ENCODE measurements around the gene RGS1. TPM values are rescaled to one million over a fixed set of nuclear protein-coding genes. Genes with fewer than 3 reads are reported as not detected.

Gene RGS1
- total RNA-seq, 1 experiment from 2014 or later = not detected

- DNase-seq (ENCODE audit: low read depth, low spot score) (no peak), ATAC-seq (no peak)
- H3K4me1 ChIP-seq (ENCODE audit: control insufficient read depth, insufficient read depth, low read length) = no peaks in the 10 kb centered on the region
- no peak overlapping the region for H3K4me3 ChIP-seq (ENCODE audit: low read depth in 2 of 2, low read length in 2 of 2)
- intact Hi-C loops (cut with micrococcal nuclease; ENCODE audit: unreplicated experiment) = no loop called here
- POLR2A ChIA-PET = no interaction called here
- no peak overlapping the region for H3K27ac ChIP-seq (ENCODE audit: low read length)
- CTCF ChIA-PET = no interaction called here
- TF ChIP-seq CTCF (IDR thresholded peaks at IDR 0.05) = no peak
- no peak for TF ChIP-seq REST (IDR thresholded peaks at IDR 0.05; ENCODE audit: insufficient read depth in 1 of 2, low read depth in 2 of 2, low read length in 1 of 2)
- TF ChIP-seq SIN3A (IDR thresholded peaks at IDR 0.05; ENCODE audit: borderline replicate concordance, insufficient read depth, low read depth, low read length) = no peak
- no peak for TF ChIP-seq TCF7L2 (IDR thresholded peaks at IDR 0.05; ENCODE audit: low read depth, low read length)
- TF ChIP-seq POLR2AphosphoS5 (IDR thresholded peaks at IDR 0.05; ENCODE audit: low read depth, low read length) = no peak
- H3K27me3 ChIP-seq (ENCODE audit: control insufficient read depth, insufficient read depth, low read length) = no peaks in the 10 kb centered on the region
- H3K9me3 ChIP-seq (ENCODE audit: control insufficient read depth, insufficient read depth, low read depth, low read length) = no peaks in the 10 kb centered on the region
- in situ Hi-C loops (cut with HindIII; ENCODE audit: low pct_unique_long_range_greater_than_20kb, low sequenced_read_pairs) = no loop called here
- no peaks in the 10 kb centered on the region for H3K36me3 ChIP-seq (ENCODE audit: control insufficient read depth, insufficient read depth, low read length)
- BruUV-seq (replicated peaks) = no TSS peak
Measured at GRCh38 chr1:192576190-192577144, 894 bp downstream of the RGS1 start.

- DNase-seq (ENCODE audit: low read depth, low spot score) = no peak
- Histone ChIP-seq H3K9me3 (ENCODE audit: control insufficient read depth, insufficient read depth, low read depth, low read length) (no peaks in the 10 kb centered on the region), H3K4me1 (ENCODE audit: control insufficient read depth, insufficient read depth, low read length) (no peaks in the 10 kb centered on the region), H3K4me3 (ENCODE audit: low read depth in 2 of 2, low read length in 2 of 2) (no peak overlapping the region), H3K27me3 (ENCODE audit: control insufficient read depth, insufficient read depth, low read length) (no peaks in the 10 kb centered on the region), H3K36me3 (ENCODE audit: control insufficient read depth, insufficient read depth, low read length) (no peaks in the 10 kb centered on the region), H3K27ac (ENCODE audit: low read length) (no peak overlapping the region)
- POLR2A ChIA-PET = no interaction called here
- TF ChIP-seq CTCF (IDR thresholded peaks at IDR 0.05) (no peak), SIN3A (IDR thresholded peaks at IDR 0.05; ENCODE audit: borderline replicate concordance, insufficient read depth, low read depth, low read length) (no peak), TCF7L2 (IDR thresholded peaks at IDR 0.05; ENCODE audit: low read depth, low read length) (no peak), POLR2AphosphoS5 (IDR thresholded peaks at IDR 0.05; ENCODE audit: low read depth, low read length) (no peak), REST (IDR thresholded peaks at IDR 0.05; ENCODE audit: insufficient read depth in 1 of 2, low read depth in 2 of 2, low read length in 1 of 2) (no peak)
- ATAC-seq = no peak
- in situ Hi-C loops (cut with HindIII; ENCODE audit: low pct_unique_long_range_greater_than_20kb, low sequenced_read_pairs) (no loop called here), intact Hi-C loops (cut with micrococcal nuclease; ENCODE audit: unreplicated experiment) (no loop called here)
- no TSS peak for BruUV-seq (replicated peaks)
- CTCF ChIA-PET = no interaction called here
Measured at GRCh38 chr1:192577145-192578140, 1.9 kb downstream of the RGS1 start.

All from Panc1 (cell line).